ENCODE results near the gene CLNK.

DNA sequence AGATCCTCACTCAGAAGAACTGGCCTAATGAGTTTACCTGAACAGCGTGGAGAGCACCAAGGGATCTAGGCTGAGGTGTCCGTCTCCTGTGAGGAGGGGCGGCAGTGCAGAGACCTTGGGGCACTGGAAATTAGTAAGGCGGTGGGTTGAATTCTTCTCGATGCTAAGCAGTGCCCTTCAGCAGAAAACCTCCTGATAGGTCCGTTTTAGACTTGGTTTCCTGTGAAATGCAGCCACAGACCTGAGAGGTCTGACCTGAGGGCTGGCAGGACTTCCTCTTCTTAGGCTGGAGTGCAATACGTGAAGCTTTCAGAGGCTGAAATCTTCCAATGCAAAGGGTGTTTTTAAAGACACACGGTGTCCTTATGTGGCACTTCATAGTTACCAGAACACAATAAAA is at the start of gene CLNK:
- TF ChIP-seq, protein P1, sequence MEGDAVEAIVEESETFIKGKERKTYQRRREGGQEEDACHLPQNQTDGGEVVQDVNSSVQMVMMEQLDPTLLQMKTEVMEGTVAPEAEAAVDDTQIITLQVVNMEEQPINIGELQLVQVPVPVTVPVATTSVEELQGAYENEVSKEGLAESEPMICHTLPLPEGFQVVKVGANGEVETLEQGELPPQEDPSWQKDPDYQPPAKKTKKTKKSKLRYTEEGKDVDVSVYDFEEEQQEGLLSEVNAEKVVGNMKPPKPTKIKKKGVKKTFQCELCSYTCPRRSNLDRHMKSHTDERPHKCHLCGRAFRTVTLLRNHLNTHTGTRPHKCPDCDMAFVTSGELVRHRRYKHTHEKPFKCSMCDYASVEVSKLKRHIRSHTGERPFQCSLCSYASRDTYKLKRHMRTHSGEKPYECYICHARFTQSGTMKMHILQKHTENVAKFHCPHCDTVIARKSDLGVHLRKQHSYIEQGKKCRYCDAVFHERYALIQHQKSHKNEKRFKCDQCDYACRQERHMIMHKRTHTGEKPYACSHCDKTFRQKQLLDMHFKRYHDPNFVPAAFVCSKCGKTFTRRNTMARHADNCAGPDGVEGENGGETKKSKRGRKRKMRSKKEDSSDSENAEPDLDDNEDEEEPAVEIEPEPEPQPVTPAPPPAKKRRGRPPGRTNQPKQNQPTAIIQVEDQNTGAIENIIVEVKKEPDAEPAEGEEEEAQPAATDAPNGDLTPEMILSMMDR (IDR thresholded peaks at IDR 0.05) = no peak
- no peak for TF ChIP-seq POLR2AphosphoS5 (IDR thresholded peaks at IDR 0.05)
- no peak for TF ChIP-seq EP300 (IDR thresholded peaks at IDR 0.05; ENCODE audit: low read depth)
- TF ChIP-seq POLR2A (IDR thresholded peaks at IDR 0.05) = no peak

All from transverse colon (tissue), 4 donors.